ENCODE results near the gene CRYBG3. TPM values are rescaled to one million over a fixed set of nuclear protein-coding genes. Genes with fewer than 3 reads are reported as not detected.

CRYBG3 gene
- total RNA-seq, 3 donors from 2014 or later, result 13.6 to 71.6 (median 14.5) TPM

DNA sequence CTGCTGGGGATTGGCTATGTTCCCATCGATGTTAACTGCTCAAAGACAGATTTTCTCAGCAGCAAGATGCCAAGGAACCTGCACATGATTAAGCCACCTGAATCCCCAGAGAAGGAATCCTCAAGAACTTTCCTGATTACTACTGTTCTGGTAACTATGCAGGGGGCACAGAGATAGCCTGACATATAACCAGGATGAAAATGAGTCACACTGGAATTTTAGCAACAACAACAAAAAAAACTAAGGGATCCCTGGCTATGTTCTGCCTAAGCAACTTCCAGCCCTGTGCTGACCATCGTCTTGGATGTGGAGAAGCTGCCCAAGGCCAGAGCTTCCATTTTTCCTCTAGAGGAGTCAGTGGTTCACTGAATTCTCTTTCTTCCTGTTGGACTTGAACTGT lies 136.6 kb downstream of the CRYBG3 start:
- Histone ChIP-seq H3K4me1 (ENCODE audit: low read depth) (peaks cover 7% of the 10 kb centered on the region), H3K9me3 (no peaks in the 10 kb centered on the region), H3K4me3 (no peak overlapping the region), H3K36me3 (ENCODE audit: low read depth) (no peaks in the 10 kb centered on the region)
- TF ChIP-seq, protein P1, sequence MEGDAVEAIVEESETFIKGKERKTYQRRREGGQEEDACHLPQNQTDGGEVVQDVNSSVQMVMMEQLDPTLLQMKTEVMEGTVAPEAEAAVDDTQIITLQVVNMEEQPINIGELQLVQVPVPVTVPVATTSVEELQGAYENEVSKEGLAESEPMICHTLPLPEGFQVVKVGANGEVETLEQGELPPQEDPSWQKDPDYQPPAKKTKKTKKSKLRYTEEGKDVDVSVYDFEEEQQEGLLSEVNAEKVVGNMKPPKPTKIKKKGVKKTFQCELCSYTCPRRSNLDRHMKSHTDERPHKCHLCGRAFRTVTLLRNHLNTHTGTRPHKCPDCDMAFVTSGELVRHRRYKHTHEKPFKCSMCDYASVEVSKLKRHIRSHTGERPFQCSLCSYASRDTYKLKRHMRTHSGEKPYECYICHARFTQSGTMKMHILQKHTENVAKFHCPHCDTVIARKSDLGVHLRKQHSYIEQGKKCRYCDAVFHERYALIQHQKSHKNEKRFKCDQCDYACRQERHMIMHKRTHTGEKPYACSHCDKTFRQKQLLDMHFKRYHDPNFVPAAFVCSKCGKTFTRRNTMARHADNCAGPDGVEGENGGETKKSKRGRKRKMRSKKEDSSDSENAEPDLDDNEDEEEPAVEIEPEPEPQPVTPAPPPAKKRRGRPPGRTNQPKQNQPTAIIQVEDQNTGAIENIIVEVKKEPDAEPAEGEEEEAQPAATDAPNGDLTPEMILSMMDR (IDR thresholded peaks at IDR 0.05), result no peak
- intact Hi-C loops (cut with DNase I, micrococcal nuclease), result no loop called here
- ATAC-seq (no peak), DNase-seq (no peak)

DNA sequence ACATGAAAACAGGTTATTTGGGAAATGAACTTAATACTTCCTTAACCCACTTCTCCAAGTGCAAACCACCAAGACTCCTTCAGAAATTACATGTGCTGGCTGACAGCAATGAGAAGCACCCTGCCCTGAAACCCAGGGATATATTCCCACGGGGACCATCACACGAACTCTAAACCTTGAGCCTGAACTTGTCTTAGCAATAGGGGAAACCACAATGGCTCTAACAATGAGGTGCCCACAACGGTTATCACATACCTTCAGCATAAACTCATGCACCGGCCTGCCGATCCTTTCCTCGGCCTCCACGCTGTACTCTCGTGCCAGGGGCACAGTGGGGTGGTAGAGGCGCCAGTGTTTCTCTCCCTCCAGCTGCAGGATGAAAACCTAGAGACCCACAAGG lies 137.0 kb downstream of the CRYBG3 start:
- DNase-seq (no peak), ATAC-seq (no peak)
- Histone ChIP-seq H3K36me3 (ENCODE audit: low read depth) (no peaks in the 10 kb centered on the region), H3K9me3 (no peaks in the 10 kb centered on the region), H3K4me1 (ENCODE audit: low read depth) (peaks cover 7% of the 10 kb centered on the region), H3K4me3 (no peak overlapping the region)
- intact Hi-C loops (cut with DNase I, micrococcal nuclease), result no loop called here
- TF ChIP-seq, protein P1 (IDR thresholded peaks at IDR 0.05), result no peak

DNA sequence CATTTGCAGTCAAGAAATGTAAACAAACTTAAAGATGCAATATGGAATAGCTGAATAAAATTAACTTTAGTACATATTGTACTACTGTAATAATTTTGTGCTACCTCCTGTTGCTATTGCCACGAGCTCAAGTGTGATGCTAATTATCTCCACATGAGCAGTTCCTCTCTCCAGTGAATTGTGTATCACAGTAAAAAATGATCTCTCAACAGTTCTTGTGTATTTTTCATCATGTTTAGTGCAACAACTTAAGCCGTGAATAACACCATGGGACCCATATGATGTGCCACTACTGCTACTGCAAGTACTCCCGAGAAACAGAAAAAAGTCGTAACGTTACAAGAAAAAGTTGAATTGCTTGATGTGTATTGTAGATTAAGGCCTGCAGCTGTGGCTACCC lies 138.1 kb downstream of the CRYBG3 start:
- H3K36me3 ChIP-seq (ENCODE audit: low read depth), result no peaks in the 10 kb centered on the region
- TF ChIP-seq, protein P1 (IDR thresholded peaks at IDR 0.05), result no peak
- no peak overlapping the region for H3K4me3 ChIP-seq
- H3K9me3 ChIP-seq, result no peaks in the 10 kb centered on the region
- no peak for DNase-seq
- H3K4me1 ChIP-seq (ENCODE audit: low read depth), result peaks cover 7% of the 10 kb centered on the region
- ATAC-seq, result no peak
- intact Hi-C loops (cut with DNase I, micrococcal nuclease), result no loop called here

DNA sequence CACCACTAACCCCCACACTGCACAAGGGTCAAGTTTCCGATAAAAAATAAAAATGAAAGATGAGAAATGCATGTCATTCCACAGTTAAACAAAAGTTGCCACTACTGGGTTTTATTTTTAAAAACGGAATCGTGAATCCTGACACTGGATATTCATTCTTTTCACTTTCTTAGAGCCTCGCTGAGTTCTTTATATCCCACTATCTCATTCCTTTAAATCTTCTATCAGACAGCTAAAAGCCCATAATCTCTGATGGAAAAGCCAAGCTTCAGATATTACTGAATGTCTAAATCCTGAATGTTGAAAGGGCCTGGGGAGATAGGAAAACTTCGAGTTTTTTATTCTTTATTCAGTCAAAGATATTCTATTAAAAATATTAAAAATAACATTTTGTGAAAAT lies 138.7 kb downstream of the CRYBG3 start:
- intact Hi-C loops (cut with DNase I, micrococcal nuclease), result no loop called here
- Histone ChIP-seq H3K9me3 (no peaks in the 10 kb centered on the region), H3K4me3 (no peak overlapping the region), H3K36me3 (ENCODE audit: low read depth) (no peaks in the 10 kb centered on the region), H3K4me1 (ENCODE audit: low read depth) (peaks cover 7% of the 10 kb centered on the region)
- ATAC-seq (no peak), DNase-seq (no peak)
- TF ChIP-seq, protein P1 (IDR thresholded peaks at IDR 0.05), result no peak

DNA sequence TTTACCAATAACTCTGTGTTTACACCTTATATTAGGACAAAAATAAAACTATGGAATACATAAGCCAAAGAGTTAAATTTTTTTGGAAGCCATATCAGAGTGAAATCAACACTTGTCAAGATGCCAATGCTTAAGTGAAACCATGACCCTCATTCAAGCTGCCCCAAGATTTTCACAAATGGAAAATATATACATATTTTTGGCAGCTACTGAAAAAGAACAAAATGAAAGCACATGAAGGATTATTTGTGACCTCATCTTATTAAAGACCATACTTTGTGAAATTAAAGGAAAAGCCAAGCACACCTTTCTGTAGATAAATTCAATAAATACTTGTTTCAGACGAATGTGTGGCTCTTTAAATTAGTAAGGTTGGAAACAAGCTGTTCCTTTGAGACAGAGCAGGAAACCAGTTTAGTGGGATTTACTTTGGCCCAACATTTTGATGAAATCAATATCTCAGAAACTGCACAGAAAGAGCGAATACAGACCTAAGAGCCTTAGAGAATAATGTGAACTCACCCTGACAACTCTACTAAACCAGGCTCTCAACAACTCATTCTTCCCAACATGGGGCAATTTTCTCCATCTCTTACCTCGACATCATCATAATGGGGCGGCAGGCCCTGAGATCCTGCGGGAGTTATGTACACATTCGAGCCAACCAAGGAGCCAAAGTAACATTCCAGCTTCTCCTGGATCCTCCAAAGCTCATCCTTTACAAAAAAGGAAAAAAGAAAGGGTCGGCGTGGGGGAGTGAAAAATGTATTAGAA lies 139.4 kb downstream of the CRYBG3 start:
- Histone ChIP-seq H3K36me3 (ENCODE audit: low read depth) (no peaks in the 10 kb centered on the region), H3K9me3 (no peaks in the 10 kb centered on the region), H3K4me1 (ENCODE audit: low read depth) (peaks cover 7% of the 10 kb centered on the region), H3K4me3 (no peak overlapping the region)
- intact Hi-C loops (cut with DNase I, micrococcal nuclease), result no loop called here
- DNase-seq (no peak), ATAC-seq (no peak)
- TF ChIP-seq, protein P1 (IDR thresholded peaks at IDR 0.05), result no peak
